ENCODE results near the gene SUSD6.

Gene SUSD6

GRCh38 chr14:69620981-69621380 is 9.6 kb downstream of the SUSD6 start:
- TF ChIP-seq CTCF (IDR thresholded peaks at IDR 0.05; ENCODE audit: low read depth, low read length), result no peak
- DNase-seq (ENCODE audit: extremely low read depth, low read depth), result no peak

- DNase-seq (ENCODE audit: extremely low read depth, low read depth), result no peak
- TF ChIP-seq CTCF (IDR thresholded peaks at IDR 0.05; ENCODE audit: low read depth, low read length), result no peak
Measured at GRCh38 chr14:69624136-69624535, 12.7 kb downstream of the SUSD6 start.

DNA sequence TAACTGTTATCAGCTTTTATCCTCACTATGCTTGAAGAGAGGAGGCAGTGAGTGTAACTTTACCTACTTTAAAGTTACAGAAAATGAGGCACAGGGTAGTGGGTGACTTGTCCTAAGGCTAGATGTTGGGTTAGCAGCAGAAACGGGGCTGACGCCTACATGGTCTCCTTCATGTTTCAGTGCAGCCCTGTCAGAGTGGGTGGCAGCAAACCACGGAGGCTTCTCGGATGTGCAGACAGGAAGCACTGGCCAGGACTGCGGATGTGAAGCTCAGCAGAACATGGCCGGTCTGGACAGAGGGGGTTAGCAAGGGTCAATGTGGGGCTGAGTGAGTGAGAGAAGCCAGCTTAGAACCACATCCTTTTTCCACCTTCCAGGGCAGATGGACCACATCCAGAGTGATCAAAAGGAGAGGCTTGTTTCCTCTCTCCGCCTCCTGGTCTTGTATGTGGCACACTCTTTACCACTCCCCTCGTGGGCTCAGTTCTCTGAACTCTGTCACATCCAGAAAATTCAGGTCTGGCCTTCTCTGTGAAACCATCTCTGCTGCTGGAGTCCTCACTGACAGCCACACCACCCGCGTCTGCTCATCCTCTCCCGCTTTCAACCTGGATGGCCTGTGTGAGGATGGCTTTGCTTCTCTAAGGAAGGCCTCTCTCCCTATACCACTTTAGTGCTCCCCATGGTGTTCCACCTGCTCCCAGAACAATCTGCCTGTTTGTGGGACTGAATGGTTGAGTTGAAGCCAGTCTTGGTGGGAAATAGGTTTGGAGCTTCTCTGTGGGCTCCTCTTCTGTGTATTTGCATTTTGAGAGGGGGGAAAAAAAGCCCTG is 14.1 kb downstream of the SUSD6 start:
- TF ChIP-seq CTCF (IDR thresholded peaks at IDR 0.05; ENCODE audit: low read depth, low read length), result no peak
- no peak for DNase-seq (ENCODE audit: extremely low read depth, low read depth)

DNA sequence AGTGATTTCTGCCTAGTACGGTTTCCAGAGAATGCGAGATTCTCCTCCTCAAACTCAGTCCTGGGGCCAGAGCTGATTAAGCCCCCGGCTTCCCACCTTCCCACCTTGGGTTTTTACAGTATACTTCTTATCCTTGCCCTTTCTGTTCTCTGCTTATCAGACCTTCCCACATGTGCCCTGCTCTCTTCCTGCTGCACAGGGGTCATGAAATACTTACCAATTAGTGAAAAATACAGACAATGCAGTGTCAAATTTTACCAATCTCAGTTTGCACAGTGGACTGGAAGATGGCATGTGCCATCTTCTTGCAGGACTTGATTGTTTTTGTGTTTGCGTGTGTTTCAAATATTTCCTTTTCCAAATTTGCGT is 14.7 kb downstream of the SUSD6 start:
- no peak for DNase-seq (ENCODE audit: extremely low read depth, low read depth)
- no peak for TF ChIP-seq CTCF (IDR thresholded peaks at IDR 0.05; ENCODE audit: low read depth, low read length)

DNA sequence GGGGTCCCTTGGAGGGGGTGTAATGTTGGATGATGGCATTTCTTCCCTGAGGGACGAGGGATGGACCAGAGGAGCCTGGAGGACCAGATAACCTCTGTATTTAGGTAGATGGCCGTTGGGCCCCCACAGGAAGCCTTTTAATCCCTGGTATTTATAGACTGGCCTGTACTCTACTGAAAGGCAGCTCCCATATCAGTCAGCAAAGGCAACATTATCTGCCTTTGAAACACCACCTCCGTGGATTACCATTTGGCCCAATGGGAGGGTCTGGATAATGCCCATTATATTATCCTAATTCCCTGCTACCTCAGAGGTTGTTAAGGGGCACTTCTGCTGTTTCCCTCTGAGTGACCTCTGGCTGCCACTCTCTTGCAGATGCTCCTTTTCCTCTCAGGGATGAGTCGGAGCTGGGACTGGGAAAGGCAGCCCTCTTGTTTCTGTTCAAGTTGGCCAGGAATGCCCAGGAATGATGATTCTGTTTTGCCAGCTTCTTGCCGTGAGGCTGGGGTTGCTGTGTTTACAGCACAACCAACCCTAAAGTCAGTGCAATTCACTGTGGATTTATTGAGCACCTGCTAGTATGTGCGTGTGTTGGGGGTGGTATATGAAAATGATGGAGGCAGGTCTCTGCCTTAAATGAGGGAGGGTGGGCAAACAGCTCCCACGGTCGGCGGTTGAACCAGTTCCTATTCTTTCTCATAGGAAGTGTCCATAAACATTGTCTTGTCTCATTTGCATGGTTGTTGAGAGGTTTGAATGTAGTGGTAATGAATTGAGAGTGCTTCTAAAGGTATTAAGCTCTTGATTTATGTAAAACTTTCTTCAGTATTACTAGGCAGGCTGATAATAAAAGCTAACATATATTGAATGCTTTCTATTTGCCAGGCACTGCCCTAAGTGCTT is 18.1 kb downstream of the SUSD6 start:
- no peak for TF ChIP-seq CTCF (IDR thresholded peaks at IDR 0.05; ENCODE audit: low read depth, low read length)
- no peak for DNase-seq (ENCODE audit: extremely low read depth, low read depth)

- no peak for TF ChIP-seq CTCF (IDR thresholded peaks at IDR 0.05; ENCODE audit: low read depth, low read length)
- no peak for DNase-seq (ENCODE audit: extremely low read depth, low read depth)
Measured at GRCh38 chr14:69630360-69630759, 19.0 kb downstream of the SUSD6 start.

DNA sequence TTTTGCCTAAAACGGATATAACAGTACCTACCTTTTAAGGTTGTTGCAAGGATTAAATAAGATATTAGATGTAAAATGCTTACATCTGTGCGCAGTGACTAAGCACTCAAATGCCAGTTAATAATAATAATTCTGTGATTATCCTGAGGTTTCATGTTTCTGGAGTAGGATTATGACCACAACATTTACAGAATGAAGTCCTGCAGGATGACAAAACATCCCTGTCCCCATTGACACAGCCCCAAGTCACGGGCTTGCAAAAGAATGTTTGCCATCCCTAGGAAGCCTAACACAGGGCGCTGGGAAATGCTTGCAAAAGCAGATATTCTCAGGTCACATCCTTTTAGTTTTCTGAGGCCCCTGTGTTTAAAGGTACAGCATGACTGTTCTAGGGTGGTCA is 20.1 kb downstream of the SUSD6 start:
- no peak for DNase-seq (ENCODE audit: extremely low read depth, low read depth)
- TF ChIP-seq CTCF (IDR thresholded peaks at IDR 0.05; ENCODE audit: low read depth, low read length), result no peak

Measured in AG09319 (cell line).